Keratinocyte (primary cell): ENCODE data around the gene ATP2B1.

Experiments used
- EZH2 ChIP-seq: IDR thresholded peaks from one replicate; pipeline ENCODE4 v1.6.1; 2012; ENCODE audit warnings: inconsistent platforms, mild to moderate bottlenecking, low read length, moderate library complexity
- TF ChIP-seq, protein P1 (sequence below), 3 experiments: IDR thresholded peaks in 1 of 3; conservative IDR thresholded peaks in 1 of 3; optimal IDR thresholded peaks in 1 of 3; 2 replicates in 2 of 3; 3 replicates in 1 of 3; pipeline versions ENCODE3 to v1.5.1; 2011; ENCODE audit warnings: low read length in 3 of 3, mild to moderate bottlenecking in 3 of 3, moderate library complexity in 2 of 3, control low read depth in 1 of 3, inconsistent platforms in 1 of 3; ENCODE audit not compliant: insufficient read depth in 2 of 3; ENCODE audit errors: extremely low read depth in 1 of 3

DNA sequence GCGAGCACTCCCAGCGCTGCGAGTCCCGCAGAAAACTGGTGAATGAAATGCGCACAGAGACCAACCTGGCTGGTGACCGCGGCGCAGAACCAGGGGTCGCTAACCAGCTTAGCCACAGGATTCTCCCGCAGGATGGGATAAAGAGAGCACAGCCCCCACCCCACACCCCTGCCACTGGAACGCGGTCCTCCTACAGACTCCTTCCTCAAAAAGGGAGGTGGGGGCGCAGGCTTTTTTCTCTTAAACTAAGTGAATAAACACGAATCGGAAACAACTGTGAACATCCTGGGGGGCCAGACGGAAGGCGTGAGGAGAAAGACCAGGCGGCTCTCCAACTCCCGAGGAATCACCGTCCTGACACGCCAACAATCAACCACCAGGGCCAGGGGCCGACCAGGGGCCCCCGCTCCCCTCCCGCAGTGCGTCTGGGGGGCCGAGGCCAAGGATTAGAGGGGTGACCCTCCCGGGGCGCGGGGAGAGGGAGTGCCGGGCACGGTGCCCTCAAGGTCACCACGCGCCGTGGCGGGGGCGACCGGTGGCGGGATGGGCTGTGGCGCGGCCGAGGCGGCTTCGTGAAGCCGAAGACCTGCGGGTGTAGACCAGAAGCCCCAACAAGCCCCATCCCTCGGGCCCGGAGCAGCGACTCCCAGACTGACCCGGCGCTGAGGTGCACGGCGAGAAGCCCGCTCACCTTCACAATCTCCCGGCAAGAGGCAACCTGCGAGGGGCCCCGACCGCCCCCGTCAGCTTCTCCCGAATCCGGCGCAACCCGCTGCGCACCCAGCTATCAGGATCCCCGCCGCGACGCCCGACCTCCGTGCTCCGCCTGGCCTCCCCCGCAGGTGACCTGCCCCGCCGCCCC is 704 bp downstream of the ATP2B1 start:
- TF ChIP-seq, protein P1, sequence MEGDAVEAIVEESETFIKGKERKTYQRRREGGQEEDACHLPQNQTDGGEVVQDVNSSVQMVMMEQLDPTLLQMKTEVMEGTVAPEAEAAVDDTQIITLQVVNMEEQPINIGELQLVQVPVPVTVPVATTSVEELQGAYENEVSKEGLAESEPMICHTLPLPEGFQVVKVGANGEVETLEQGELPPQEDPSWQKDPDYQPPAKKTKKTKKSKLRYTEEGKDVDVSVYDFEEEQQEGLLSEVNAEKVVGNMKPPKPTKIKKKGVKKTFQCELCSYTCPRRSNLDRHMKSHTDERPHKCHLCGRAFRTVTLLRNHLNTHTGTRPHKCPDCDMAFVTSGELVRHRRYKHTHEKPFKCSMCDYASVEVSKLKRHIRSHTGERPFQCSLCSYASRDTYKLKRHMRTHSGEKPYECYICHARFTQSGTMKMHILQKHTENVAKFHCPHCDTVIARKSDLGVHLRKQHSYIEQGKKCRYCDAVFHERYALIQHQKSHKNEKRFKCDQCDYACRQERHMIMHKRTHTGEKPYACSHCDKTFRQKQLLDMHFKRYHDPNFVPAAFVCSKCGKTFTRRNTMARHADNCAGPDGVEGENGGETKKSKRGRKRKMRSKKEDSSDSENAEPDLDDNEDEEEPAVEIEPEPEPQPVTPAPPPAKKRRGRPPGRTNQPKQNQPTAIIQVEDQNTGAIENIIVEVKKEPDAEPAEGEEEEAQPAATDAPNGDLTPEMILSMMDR (optimal IDR thresholded peaks at IDR 0.05 in 1 of 3, IDR thresholded peaks at IDR 0.05 in 1 of 3, conservative IDR thresholded peaks at IDR 0.05 in 1 of 3; ENCODE audit: extremely low read depth in 1 of 3, insufficient read depth in 2 of 3, low read length in 3 of 3) = peak in 1 of 3 experiments; percentile 2
- no peak for TF ChIP-seq EZH2
